ENCODE data around the gene DDX41.
A peak's percentile ranks its signal among the peaks of the same experiment; 100 is the strongest.

- TF ChIP-seq MLX (CRISPR knock-in tag; IDR thresholded peaks at IDR 0.05) (no peak), CDX4 (CRISPR knock-in tag; IDR thresholded peaks at IDR 0.05; ENCODE audit: borderline replicate concordance) (no peak), AFF4 (CRISPR knock-in tag; IDR thresholded peaks at IDR 0.05; ENCODE audit: borderline replicate concordance) (no peak), USF1 (CRISPR knock-in tag; IDR thresholded peaks at IDR 0.05) (no peak), MAX (CRISPR knock-in tag; IDR thresholded peaks at IDR 0.05) (0 out of 2 replicates have a peak, but pooled peaks have one; percentile 33)
- TF ChIP-seq, protein P1, sequence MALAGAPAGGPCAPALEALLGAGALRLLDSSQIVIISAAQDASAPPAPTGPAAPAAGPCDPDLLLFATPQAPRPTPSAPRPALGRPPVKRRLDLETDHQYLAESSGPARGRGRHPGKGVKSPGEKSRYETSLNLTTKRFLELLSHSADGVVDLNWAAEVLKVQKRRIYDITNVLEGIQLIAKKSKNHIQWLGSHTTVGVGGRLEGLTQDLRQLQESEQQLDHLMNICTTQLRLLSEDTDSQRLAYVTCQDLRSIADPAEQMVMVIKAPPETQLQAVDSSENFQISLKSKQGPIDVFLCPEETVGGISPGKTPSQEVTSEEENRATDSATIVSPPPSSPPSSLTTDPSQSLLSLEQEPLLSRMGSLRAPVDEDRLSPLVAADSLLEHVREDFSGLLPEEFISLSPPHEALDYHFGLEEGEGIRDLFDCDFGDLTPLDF (CRISPR knock-in tag; IDR thresholded peaks at IDR 0.05) = no peak
- TF ChIP-seq, protein P2, sequence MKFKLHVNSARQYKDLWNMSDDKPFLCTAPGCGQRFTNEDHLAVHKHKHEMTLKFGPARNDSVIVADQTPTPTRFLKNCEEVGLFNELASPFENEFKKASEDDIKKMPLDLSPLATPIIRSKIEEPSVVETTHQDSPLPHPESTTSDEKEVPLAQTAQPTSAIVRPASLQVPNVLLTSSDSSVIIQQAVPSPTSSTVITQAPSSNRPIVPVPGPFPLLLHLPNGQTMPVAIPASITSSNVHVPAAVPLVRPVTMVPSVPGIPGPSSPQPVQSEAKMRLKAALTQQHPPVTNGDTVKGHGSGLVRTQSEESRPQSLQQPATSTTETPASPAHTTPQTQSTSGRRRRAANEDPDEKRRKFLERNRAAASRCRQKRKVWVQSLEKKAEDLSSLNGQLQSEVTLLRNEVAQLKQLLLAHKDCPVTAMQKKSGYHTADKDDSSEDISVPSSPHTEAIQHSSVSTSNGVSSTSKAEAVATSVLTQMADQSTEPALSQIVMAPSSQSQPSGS (CRISPR knock-in tag; IDR thresholded peaks at IDR 0.05; ENCODE audit: borderline replicate concordance, low read depth) = no peak
These were observed 37.1 kb upstream of the DDX41 start for GRCh38 chr5:177553671-177554429.

All from WTC11 (cell line).